ENCODE measurements around the gene DHFR. TPM values are rescaled to one million over a fixed set of nuclear protein-coding genes. Genes with fewer than 3 reads are reported as not detected.
"Not testable (repeated sequence)": the region's sequence is repeated elsewhere in the genome, so short reads cannot be mapped to it uniquely, and the experiment has no call there.

Gene DHFR
- total RNA-seq, 1 donor from 2014 or later, result 11.1 TPM

DNA sequence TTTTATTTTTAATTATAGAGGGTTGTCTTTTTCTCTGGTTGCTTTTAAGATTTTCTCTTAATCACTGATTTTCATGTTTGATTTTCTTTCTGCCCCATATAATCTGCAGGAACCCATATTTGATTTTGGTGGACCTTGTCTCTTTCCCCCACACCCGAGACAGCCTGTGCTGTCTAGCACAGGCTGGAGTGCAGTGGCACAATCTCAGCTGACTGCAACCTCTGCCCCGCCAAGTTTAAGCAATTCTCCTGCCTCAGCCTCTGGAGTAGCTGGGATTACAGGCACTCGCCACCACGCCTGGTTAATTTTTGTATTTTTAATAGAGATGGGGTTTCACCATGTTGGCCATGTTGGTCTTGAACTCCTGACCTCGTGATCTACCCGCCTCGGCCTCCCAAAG is 5.9 kb upstream of the DHFR start:
- ATAC-seq; intact Hi-C loops (cut with DNase I): not testable (repeated sequence)
- peak; percentile 16 for DNase-seq (ENCODE audit: missing footprints)

GRCh38 chr5:80659106-80659505 is 4.3 kb upstream of the DHFR start:
- DNase-seq (ENCODE audit: missing footprints) (no peak), ATAC-seq (no peak)
- intact Hi-C loops (cut with DNase I), result loop anchor here (10.0 kb wide), 1 partner anchor 254 kb away; the partner anchor contains the start of gene ZFYVE16

DNA sequence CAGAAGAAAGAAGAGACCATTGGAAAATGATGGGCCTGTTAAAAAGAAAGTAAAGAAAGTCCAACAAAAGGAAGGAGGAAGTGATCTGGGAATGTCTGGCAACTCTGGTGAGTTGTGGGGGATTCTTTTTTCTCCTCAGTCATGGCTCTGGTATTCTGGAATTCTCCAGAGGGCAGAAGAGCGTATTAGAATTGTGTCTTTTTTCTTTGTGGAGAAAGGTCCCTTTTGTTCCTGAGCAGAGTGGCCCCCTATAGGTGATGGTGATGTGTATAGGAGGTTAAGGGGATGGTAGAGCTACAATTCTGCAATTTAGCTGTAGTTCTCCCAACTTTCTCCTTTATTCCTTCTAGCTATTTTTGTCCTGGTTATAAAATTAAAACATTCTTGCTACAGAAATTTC is 1.6 kb upstream of the DHFR start:
- no peak for ATAC-seq
- intact Hi-C loops (cut with DNase I), result loop anchor here (10.0 kb wide), 1 partner anchor 252 kb away; the partner anchor contains the start of gene ZFYVE16
- DNase-seq (ENCODE audit: missing footprints), result no peak

GRCh38 chr5:80655231-80655774 is 520 bp upstream of the DHFR start:
- intact Hi-C loops (cut with DNase I), result loop anchor here (10.0 kb wide), 1 partner anchor 251 kb away; the partner anchor contains the start of gene ZFYVE16
- no peak for DNase-seq (ENCODE audit: missing footprints)
- no peak for ATAC-seq

- ATAC-seq (no peak), DNase-seq (ENCODE audit: missing footprints) (no peak)
- intact Hi-C loops (cut with DNase I), result loop anchor here (10.0 kb wide), 1 partner anchor 249 kb away; the partner anchor contains the start of gene ZFYVE16
Measured at GRCh38 chr5:80654054-80654390, 761 bp downstream of the DHFR start.

- intact Hi-C loops (cut with DNase I), result loop anchor here (10.0 kb wide), 1 partner anchor 249 kb away; the partner anchor contains the start of gene ZFYVE16
- ATAC-seq (no peak), DNase-seq (ENCODE audit: missing footprints) (no peak)
Measured at GRCh38 chr5:80653502-80653901, 1.3 kb downstream of the DHFR start.

GRCh38 chr5:80646926-80647325 is 7.9 kb downstream of the DHFR start:
- ATAC-seq, result no peak
- intact Hi-C loops (cut with DNase I), result no loop called here
- DNase-seq (ENCODE audit: missing footprints), result no peak

- ATAC-seq, result no peak
Measured at GRCh38 chr5:80644900-80645299, 9.9 kb downstream of the DHFR start.

DNA sequence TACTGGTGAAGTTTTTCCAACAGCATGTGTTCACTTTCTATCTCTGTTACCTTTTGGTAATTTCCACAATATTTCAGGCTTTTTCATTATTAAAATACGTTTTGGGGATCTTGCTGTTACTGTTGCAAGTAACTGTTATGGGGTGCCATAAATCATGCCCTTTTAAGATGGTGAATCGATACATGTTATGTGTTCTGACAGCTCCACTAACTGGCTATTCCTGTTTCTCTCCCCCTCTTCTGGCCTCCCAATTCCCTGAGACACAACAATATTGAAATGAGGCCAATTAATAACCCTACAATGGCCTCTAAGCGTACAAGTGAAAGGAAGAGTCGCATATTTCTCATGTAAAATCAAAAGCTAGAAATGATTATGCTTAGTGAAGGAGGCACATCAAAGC is 13.4 kb downstream of the DHFR start:
- ATAC-seq (no peak), DNase-seq (ENCODE audit: missing footprints) (no peak)
- intact Hi-C loops (cut with DNase I), result no loop called here

More at GRCh38 chr5:80644900-80645299, 9.9 kb downstream of the DHFR start:
- no peak for DNase-seq (ENCODE audit: missing footprints)
- intact Hi-C loops (cut with DNase I), result no loop called here

DNA sequence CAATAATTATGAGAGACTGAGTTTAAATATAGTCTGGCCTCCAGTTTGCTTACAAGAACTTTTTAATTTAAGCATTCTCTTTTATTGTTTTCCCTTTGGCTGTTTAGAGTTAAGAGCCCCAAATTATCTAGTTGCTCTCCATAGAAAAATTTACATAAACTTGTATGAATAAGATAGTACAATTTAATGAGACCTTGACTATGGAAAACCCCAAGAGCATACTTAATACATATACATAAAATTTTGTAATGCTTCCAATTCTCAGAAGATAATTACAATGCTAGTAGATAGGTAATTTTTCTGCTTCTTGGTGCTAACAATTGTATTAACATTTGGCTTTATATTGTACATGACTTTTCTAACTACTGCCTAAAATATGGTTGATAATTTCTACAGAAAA is 20.6 kb downstream of the DHFR start:
- DNase-seq (ENCODE audit: missing footprints) (no peak), ATAC-seq (no peak)
- intact Hi-C loops (cut with DNase I), result no loop called here

- intact Hi-C loops (cut with DNase I), result no loop called here
- no peak for ATAC-seq
- no peak for DNase-seq (ENCODE audit: missing footprints)
Measured at GRCh38 chr5:80632700-80633099, 22.1 kb downstream of the DHFR start.

DNA sequence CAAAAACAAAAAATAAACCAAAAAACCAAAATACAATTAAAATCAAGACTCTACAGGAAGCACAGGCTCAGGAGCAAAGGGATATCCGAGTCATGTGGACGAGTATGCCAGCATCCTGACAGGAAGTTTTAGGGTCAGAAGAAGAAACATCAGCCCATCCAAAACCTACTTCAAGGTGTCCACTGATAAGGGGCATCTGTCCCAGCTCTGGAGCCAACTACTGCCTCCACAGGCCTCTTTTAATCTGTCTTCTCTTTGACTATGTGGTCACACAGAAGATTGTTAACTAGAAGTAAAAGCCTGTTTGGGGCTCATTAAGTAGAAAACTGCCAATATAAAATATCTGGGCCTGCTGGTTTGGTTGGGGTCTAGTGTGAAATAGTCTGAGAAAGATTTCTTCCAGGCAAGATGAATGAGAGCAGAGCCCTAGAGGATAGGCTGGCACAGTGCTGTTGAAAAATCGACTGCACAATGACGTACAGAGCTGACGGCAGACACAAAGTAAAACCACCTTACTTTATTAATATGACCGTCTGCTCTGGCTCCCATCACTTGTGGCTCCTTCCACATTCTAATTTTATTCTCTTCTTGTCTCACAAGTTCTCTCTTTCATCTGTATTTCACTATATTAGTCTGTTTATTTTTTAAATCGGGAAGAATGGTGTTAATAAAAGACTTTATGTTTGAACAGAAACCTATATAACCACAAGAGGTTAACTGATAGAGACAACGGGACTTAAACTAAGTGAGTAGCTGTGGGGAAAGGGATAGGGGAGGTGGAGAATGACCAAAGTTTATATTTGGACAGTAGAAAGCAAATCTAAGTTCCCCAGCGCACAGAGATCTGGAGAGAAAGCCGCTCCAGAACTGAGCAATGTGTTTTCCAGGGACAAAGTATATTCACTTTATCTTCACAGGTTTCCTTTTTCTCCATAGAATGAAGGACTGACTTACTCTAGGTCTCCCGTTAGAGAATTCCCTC is 23.2 kb downstream of the DHFR start:
- intact Hi-C loops (cut with DNase I), result no loop called here

GRCh38 chr5:80629281-80629680 is 25.5 kb downstream of the DHFR start:
- DNase-seq (ENCODE audit: missing footprints), result no peak
- ATAC-seq, result no peak
- intact Hi-C loops (cut with DNase I), result no loop called here

More for the DNA sequence above, 23.2 kb downstream of the DHFR start:
- no peak for DNase-seq (ENCODE audit: missing footprints)
- ATAC-seq, result no peak

- intact Hi-C loops (cut with DNase I), result no loop called here
- no peak for ATAC-seq
- DNase-seq (ENCODE audit: missing footprints), result no peak
Measured at GRCh38 chr5:80625230-80625629, 29.6 kb downstream of the DHFR start.

DNA sequence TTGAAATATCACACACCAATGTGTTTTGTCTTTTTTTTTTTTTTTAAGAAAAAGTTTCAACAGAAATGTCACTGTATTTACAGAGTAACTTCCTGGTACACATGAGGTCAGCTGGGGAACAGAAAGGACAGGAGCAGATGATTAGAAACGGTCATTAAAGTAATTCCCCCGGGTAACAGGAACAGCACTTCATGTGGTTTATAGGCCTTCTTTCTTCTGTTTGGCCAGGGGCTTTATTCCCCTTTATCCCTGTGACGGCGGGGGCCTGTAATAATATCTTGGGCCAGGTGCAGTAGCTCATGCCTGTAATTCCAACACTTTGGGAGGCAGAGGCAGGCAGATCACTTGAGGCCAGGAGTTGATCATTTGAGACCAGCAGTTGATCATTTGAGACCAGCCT is 30.8 kb downstream of the DHFR start:
- DNase-seq (ENCODE audit: missing footprints), result no peak
- no peak for ATAC-seq
- intact Hi-C loops (cut with DNase I), result no loop called here

DNA sequence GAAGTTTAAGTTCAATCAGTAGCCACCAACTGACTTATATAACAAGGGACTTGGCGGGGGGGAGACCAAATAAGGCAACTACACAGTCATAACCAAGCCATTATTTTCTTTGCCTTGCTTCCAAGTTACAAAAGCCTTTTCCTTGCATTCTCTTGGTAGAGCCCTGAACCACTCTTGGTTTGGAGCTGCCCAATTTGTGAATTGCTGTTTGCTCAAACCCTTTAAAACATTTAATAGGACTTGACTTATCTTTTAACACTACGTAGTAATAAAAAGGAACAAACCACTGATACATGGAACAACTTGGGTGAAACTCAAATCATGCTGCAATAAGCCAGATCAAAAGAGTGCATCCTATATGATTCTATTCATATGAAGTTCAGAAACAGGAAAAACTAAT is 32.0 kb downstream of the DHFR start:
- ATAC-seq (no peak), DNase-seq (ENCODE audit: missing footprints) (no peak)
- intact Hi-C loops (cut with DNase I), result no loop called here

DNA sequence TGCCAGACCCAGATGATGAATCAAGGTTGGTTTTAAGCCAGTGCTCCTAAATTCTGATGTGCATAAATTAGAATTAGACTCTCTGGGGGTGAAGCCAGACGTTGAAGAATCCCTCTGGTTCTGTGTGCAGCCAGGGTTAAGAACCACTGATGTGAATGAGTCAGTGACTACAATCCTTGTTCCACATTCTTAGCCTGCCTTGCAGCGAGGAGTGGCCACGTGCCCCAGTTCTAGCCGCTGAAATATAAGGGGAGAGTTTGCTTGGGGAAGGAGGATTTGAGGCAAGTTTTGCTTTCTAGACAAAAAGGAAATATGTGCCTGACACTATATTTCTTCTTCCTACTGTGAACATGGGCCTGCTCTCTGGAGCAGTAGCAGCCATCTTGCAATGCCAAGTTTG is 34.6 kb downstream of the DHFR start:
- intact Hi-C loops (cut with DNase I), result no loop called here
- DNase-seq (ENCODE audit: missing footprints) (no peak), ATAC-seq (no peak)

- ATAC-seq, result no peak
- DNase-seq (ENCODE audit: missing footprints), result no peak
- intact Hi-C loops (cut with DNase I), result no loop called here
Measured at GRCh38 chr5:80619086-80619485, 35.7 kb downstream of the DHFR start.

DNA sequence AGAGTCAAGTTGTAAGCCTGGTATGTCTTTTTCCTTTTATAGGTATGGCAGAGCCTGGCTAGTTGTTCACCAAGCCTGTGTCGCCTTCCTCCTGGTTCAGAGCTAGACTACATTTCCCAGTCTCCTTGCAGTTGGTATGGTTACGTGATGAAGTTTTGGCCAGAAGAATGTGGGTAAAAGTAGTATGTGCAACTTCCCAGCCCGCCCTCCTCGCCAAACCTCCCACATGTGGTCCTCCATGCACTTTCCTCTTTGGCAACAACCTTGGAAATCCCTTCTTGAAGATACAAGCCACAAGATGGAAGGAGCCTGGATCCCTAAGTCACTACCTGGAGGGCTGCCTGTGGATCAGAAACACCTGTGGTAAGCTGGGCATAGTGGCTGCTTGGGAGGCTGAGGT is 36.3 kb downstream of the DHFR start:
- ATAC-seq (no peak), DNase-seq (ENCODE audit: missing footprints) (no peak)
- intact Hi-C loops (cut with DNase I), result no loop called here

DNA sequence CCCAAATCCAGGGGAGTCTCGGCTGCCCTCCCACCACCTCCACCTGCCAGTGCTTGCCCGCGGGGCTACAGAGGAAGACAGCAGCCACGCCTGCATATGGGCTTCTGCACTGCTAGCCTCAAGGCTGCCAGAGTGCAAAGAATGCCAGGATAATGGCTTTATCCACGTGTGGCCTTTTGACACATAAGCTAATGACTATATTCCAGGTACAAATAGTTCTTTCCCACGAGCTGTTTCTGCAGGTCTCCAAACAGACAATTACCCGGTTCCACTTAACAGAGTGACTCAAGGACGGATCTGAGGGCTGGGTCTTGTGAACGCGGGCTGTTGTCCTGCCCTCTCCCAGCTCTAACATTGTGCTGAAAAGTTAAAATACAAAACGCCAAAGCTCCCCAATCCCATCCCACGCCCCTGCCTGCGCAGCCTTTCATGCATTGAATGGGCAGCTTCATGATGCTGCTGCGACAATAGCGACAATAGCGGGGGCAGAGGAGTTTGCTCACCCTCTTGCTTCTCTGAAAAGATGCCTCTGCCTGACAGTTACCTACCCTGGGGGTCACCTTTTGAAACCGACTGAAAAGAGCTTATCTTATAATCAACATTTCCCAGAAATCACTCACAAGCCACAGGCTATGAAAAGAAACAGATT is 39.4 kb downstream of the DHFR start:
- intact Hi-C loops (cut with DNase I), result no loop called here

More for the DNA sequence above, 39.4 kb downstream of the DHFR start:
- no peak for ATAC-seq
- no peak for DNase-seq (ENCODE audit: missing footprints)
